Type B pancreatic cell (in vitro differentiated cells): ENCODE measurements around the gene OXER1. TPM values are rescaled to one million over a fixed set of nuclear protein-coding genes. Genes with fewer than 3 reads are reported as not detected.

ENCODE experiments used
- DNase-seq: peaks from one replicate; pipeline ENCODE4 v3.0.0; 2021; ENCODE audit warnings: mixed read lengths; ENCODE audit not compliant: unreplicated experiment; ENCODE audit errors: extremely low spot score
- H3K27ac Mint-ChIP-seq: 2 replicates; pipeline ENCODE4 v1.8.0; 2021; ENCODE audit warnings: mild to moderate bottlenecking, mixed read lengths
- H3K27me3 Mint-ChIP-seq: 2 replicates; pipeline ENCODE4 v1.8.0; 2021; ENCODE audit warnings: mixed read lengths
- H3K36me3 Mint-ChIP-seq: 2 replicates; pipeline ENCODE4 v1.8.0; 2021; ENCODE audit warnings: mixed read lengths
- H3K4me1 Mint-ChIP-seq: one replicate; pipeline ENCODE4 v1.8.0; 2021; ENCODE audit warnings: mixed read lengths; ENCODE audit not compliant: unreplicated experiment
- H3K4me3 Mint-ChIP-seq: 2 replicates; pipeline ENCODE4 v1.8.0; 2021; ENCODE audit warnings: mild to moderate bottlenecking, mixed read lengths
- H3K9me3 Mint-ChIP-seq: 2 replicates; pipeline ENCODE4 v1.8.0; 2021; ENCODE audit warnings: mixed read lengths
- CTCF ChIP-seq: fragments of 200-600 bp; sonication (generic); conservative IDR thresholded peaks from 2 replicates; pipeline ENCODE4 v1.5.0; 2021; ENCODE audit warnings: antibody characterized with exemption, mild to moderate bottlenecking
- total RNA-seq: library from RNA; stranded (reverse); gene quantifications from 2 replicates; pipeline ENCODE4 v1.2.1, GENCODE V29; 2021; ENCODE audit warnings: low replicate concordance

Gene OXER1
- total RNA-seq, 1 donor from 2014 or later = 2.8 TPM

GRCh38 chr2:42752314-42752713 lies 11.6 kb downstream of the OXER1 start:
- H3K4me1 Mint-ChIP-seq = peaks cover 26% of the 10 kb centered on the region
- no peaks in the 10 kb centered on the region for H3K27me3 Mint-ChIP-seq
- DNase-seq = no peak
- H3K27ac Mint-ChIP-seq = no peak overlapping the region
- TF ChIP-seq CTCF = no peak
- H3K36me3 Mint-ChIP-seq = peaks cover 3% of the 10 kb centered on the region
- H3K4me3 Mint-ChIP-seq = no peak overlapping the region
- no peaks in the 10 kb centered on the region for H3K9me3 Mint-ChIP-seq

GRCh38 chr2:42748840-42749239 lies 15.1 kb downstream of the OXER1 start:
- H3K4me1 Mint-ChIP-seq = peaks cover 18% of the 10 kb centered on the region
- H3K27ac Mint-ChIP-seq = no peak overlapping the region
- DNase-seq = no peak
- H3K9me3 Mint-ChIP-seq = no peaks in the 10 kb centered on the region
- H3K4me3 Mint-ChIP-seq = no peak overlapping the region
- no peak for TF ChIP-seq CTCF
- H3K27me3 Mint-ChIP-seq = no peaks in the 10 kb centered on the region
- H3K36me3 Mint-ChIP-seq = peaks cover 3% of the 10 kb centered on the region

- TF ChIP-seq CTCF = no peak
- no peak for DNase-seq
- Mint-ChIP-seq H3K27ac (no peak overlapping the region), H3K9me3 (no peaks in the 10 kb centered on the region), H3K4me3 (no peak overlapping the region), H3K27me3 (no peaks in the 10 kb centered on the region), H3K4me1 (peaks cover 14% of the 10 kb centered on the region), H3K36me3 (peaks cover under 1% of the 10 kb centered on the region)
Observed at GRCh38 chr2:42747422-42747821, 16.5 kb downstream of the OXER1 start.

GRCh38 chr2:42744545-42745082 lies 19.3 kb downstream of the OXER1 start:
- H3K27me3 Mint-ChIP-seq = no peaks in the 10 kb centered on the region
- H3K4me3 Mint-ChIP-seq = no peak overlapping the region
- TF ChIP-seq CTCF = no peak
- H3K27ac Mint-ChIP-seq = no peak overlapping the region
- H3K4me1 Mint-ChIP-seq = peaks cover 9% of the 10 kb centered on the region
- DNase-seq = no peak
- peaks cover 4% of the 10 kb centered on the region for H3K36me3 Mint-ChIP-seq
- no peaks in the 10 kb centered on the region for H3K9me3 Mint-ChIP-seq

- no peak overlapping the region for H3K4me3 Mint-ChIP-seq
- H3K9me3 Mint-ChIP-seq = no peaks in the 10 kb centered on the region
- no peak overlapping the region for H3K27ac Mint-ChIP-seq
- no peak for DNase-seq
- no peak for TF ChIP-seq CTCF
- H3K4me1 Mint-ChIP-seq = peaks cover 9% of the 10 kb centered on the region
- H3K36me3 Mint-ChIP-seq = peaks cover 6% of the 10 kb centered on the region
- H3K27me3 Mint-ChIP-seq = no peaks in the 10 kb centered on the region
Observed at GRCh38 chr2:42743659-42743990, 20.3 kb downstream of the OXER1 start.
